Endothelial cell of umbilical vein (primary cell): ENCODE results near the gene OMA1. TPM values are rescaled to one million over a fixed set of nuclear protein-coding genes. Genes with fewer than 3 reads are reported as not detected.

Experiments used
- BruUV-seq: library from RNA; stranded (reverse); fragments of 400-500 nt; replicated peaks from 2 replicates; lab custom pipeline; 2021; lab: Mats Ljungman, UMichigan
- CTCF ChIA-PET: fragments of 300-600, 350-600 bp; sonication (Branson Sonifier 250); formaldehyde crosslinking; loops from one replicate; lab custom pipeline; 2021; ENCODE audit warnings: antibody characterized with exemption, inconsistent platforms; lab: Charles Lee
- POLR2A ChIA-PET: fragments of 300-600, 350-600 bp; sonication (Branson Sonifier 250); formaldehyde crosslinking; loops from one replicate; lab custom pipeline; 2021; ENCODE audit warnings: antibody characterized with exemption, inconsistent platforms; lab: Charles Lee
- DNase-seq: peaks from one replicate; pipeline ENCODE4 v3.0.0-alpha.2; 2011; ENCODE audit warnings: low read depth, low spot score
- FAIRE-seq: peaks from 2 replicates; lab custom pipeline; 2011; peaks lifted over from hg19 to GRCh38; lab: Jason Lieb, UNC
- H2AFZ ChIP-seq: 2 replicates; pipeline ENCODE4 v1.6.0; 2012; ENCODE audit warnings: low read depth, low read length, control low read depth, inconsistent platforms
- H3K27ac ChIP-seq: 2 replicates; pipeline ENCODE4 v1.5.1; 2011; ENCODE audit warnings: low read depth, mild to moderate bottlenecking, control low read depth, low read length, moderate library complexity; ENCODE audit not compliant: insufficient read depth
- H3K27me3 ChIP-seq, 2 experiments: 2 replicates each; pipeline versions ENCODE4 v1.6.0 to v1.6.1; 2011; ENCODE audit warnings: low read length in 2 of 2, mixed read lengths in 1 of 2; ENCODE audit not compliant: control insufficient read depth in 2 of 2, insufficient read depth in 2 of 2
- H3K36me3 ChIP-seq, 2 experiments: 2 replicates in 1 of 2; 3 replicates in 1 of 2; pipeline ENCODE4 v1.5.1; 2011; ENCODE audit warnings: low read length in 2 of 2, mild to moderate bottlenecking in 1 of 2, moderate library complexity in 1 of 2; ENCODE audit not compliant: control insufficient read depth in 2 of 2, insufficient read depth in 2 of 2; ENCODE audit errors: extremely low read depth in 1 of 2
- H3K4me1 ChIP-seq: 3 replicates; pipeline ENCODE4 v1.5.1; 2011; ENCODE audit warnings: mild to moderate bottlenecking, low read length; ENCODE audit not compliant: control insufficient read depth, insufficient read depth; ENCODE audit errors: extremely low read depth
- H3K4me2 ChIP-seq: 2 replicates; pipeline ENCODE4 v1.6.1; 2011; ENCODE audit warnings: low read length, control low read depth, mixed read lengths; ENCODE audit not compliant: insufficient read depth
- H3K4me3 ChIP-seq, 3 experiments: fragments of 200-600 bp in 1 of 3; sonication (generic), shearing (Covaris generic) in 1 of 3; replicated peaks in 1 of 3; 2 replicates each; pipeline ENCODE4 v1.5.1; 2011 to 2016; ENCODE audit warnings: control low read depth in 3 of 3, low read length in 3 of 3, mild to moderate bottlenecking in 2 of 3, inconsistent platforms in 1 of 3, low read depth in 1 of 3, moderate library complexity in 1 of 3; ENCODE audit not compliant: insufficient read depth in 1 of 3
- H3K79me2 ChIP-seq: 2 replicates; pipeline ENCODE4 v1.6.0; 2012; ENCODE audit warnings: low read length, inconsistent platforms; ENCODE audit not compliant: control insufficient read depth, insufficient read depth
- H3K9ac ChIP-seq: replicated peaks from 2 replicates; pipeline ENCODE3; 2011; ENCODE audit warnings: low read length, control low read depth; ENCODE audit not compliant: insufficient read depth; ENCODE audit errors: extremely low read depth
- H3K9me1 ChIP-seq: replicated peaks from 3 replicates; pipeline ENCODE4 v1.6.0; 2011; ENCODE audit warnings: mild to moderate bottlenecking, low read length; ENCODE audit not compliant: control insufficient read depth, insufficient read depth; ENCODE audit errors: extremely low read depth
- H3K9me3 ChIP-seq: replicated peaks from 2 replicates; pipeline ENCODE4 v1.5.1; 2012; ENCODE audit warnings: low read length, inconsistent platforms; ENCODE audit not compliant: control insufficient read depth, insufficient read depth
- H4K20me1 ChIP-seq: replicated peaks from 2 replicates; pipeline ENCODE3; 2011; ENCODE audit warnings: mild to moderate bottlenecking, low read length; ENCODE audit not compliant: control insufficient read depth, insufficient read depth; ENCODE audit errors: extremely low read depth
- EZH2 ChIP-seq: IDR thresholded peaks from 2 replicates; pipeline ENCODE4 v1.6.1; 2012; ENCODE audit warnings: borderline replicate concordance, low read depth, mild to moderate bottlenecking, moderate library complexity, low read length, inconsistent platforms; ENCODE audit not compliant: severe bottlenecking
- FOS ChIP-seq: IDR thresholded peaks from 2 replicates; pipeline ENCODE4 v1.6.1; 2011; ENCODE audit warnings: mild to moderate bottlenecking, low read length, moderate library complexity, borderline replicate concordance; ENCODE audit not compliant: insufficient read depth
- GATA2 ChIP-seq: IDR thresholded peaks from 2 replicates; pipeline ENCODE4 v1.7.0; 2011; ENCODE audit warnings: low read depth, mild to moderate bottlenecking, moderate library complexity, mixed read lengths, low read length; ENCODE audit not compliant: insufficient read length, insufficient read depth
- JUN ChIP-seq: IDR thresholded peaks from 2 replicates; pipeline ENCODE4 v1.6.1; 2011; ENCODE audit warnings: borderline replicate concordance, low read depth; ENCODE audit not compliant: insufficient read length, insufficient read depth
- MYC ChIP-seq: IDR thresholded peaks from one replicate; pipeline ENCODE4 v1.6.1; 2011; ENCODE audit warnings: mild to moderate bottlenecking, low read depth, low read length
- POLR2A ChIP-seq: IDR thresholded peaks from 2 replicates; pipeline ENCODE4 v1.6.1; 2012; ENCODE audit warnings: low read depth, mild to moderate bottlenecking, control low read depth, low read length
- POLR2AphosphoS5 ChIP-seq: IDR thresholded peaks from 2 replicates; pipeline ENCODE4 v1.6.1; 2012; ENCODE audit warnings: low read depth, mild to moderate bottlenecking, control low read depth, low read length, moderate library complexity; ENCODE audit not compliant: insufficient read depth
- dilution Hi-C: fragments of 300-500 bp; cut with MboI; formaldehyde crosslinking; loops from one replicate; pipeline ENCODE4 v1.15.0; 2019; ENCODE audit warnings: low sequenced_read_pairs; ENCODE audit not compliant: extremely low pct_ligation_motif_present
- intact Hi-C: fragments of 100-400 bp; cut with micrococcal nuclease; formaldehyde crosslinking; loops from one replicate; pipeline ENCODE4 v1.10.0; 2022
- polyA plus RNA-seq, 4 experiments: library from polyadenylated mRNA; depleted of rRNA in 3 of 4; stranded (reverse) in 3 of 4; unstranded in 1 of 4; fragments of >200 nt; gene quantifications; 2 replicates each; pipeline versions ENCODE4 v1.2.1 to v1.2.3, GENCODE V29; 2011 to 2012; ENCODE audit warnings: missing spikeins in 1 of 4
- total RNA-seq: library from RNA; stranded (reverse); gene quantifications from 2 replicates; pipeline ENCODE4 v1.2.3, GENCODE V29; 2021
- TF ChIP-seq, protein P1 (sequence below): IDR thresholded peaks from 2 replicates; pipeline ENCODE4 v1.6.1; 2011; ENCODE audit not compliant: insufficient read depth, insufficient read length
- TF ChIP-seq, protein P2 (sequence below), 2 donors: IDR thresholded peaks; 1 replicate in 1 of 2; 2 replicates in 1 of 2; pipeline ENCODE4 v1.5.1; 2011; ENCODE audit warnings: low read length in 2 of 2, mild to moderate bottlenecking in 2 of 2, moderate library complexity in 2 of 2, control low read depth in 1 of 2, inconsistent platforms in 1 of 2, low read depth in 1 of 2; ENCODE audit not compliant: insufficient read depth in 1 of 2; ENCODE audit errors: extremely low read depth in 1 of 2

OMA1 gene
- total and polyA plus RNA-seq, 2 donors (not counting 3 experiments of a cell fraction or from before 2014, with no cell fraction given), result 4.0 to 4.6 TPM

- intact Hi-C loops (no loop called here), dilution Hi-C loops (no loop called here)
- Histone ChIP-seq H3K27ac (no peak overlapping the region), H3K36me3 (no peaks in the 10 kb centered on the region), H3K9me1 (no peaks in the 10 kb centered on the region), H3K27me3 (no peaks in the 10 kb centered on the region), H3K4me1 (no peaks in the 10 kb centered on the region), H3K4me2 (no peak overlapping the region), H3K79me2 (no peaks in the 10 kb centered on the region), H2AFZ (no peak overlapping the region), H3K9me3 (no peaks in the 10 kb centered on the region), H3K9ac (no peak overlapping the region), H4K20me1 (no peaks in the 10 kb centered on the region), H3K4me3 (no peak overlapping the region)
- BruUV-seq, result no TSS peak
- TF ChIP-seq, protein P1, sequence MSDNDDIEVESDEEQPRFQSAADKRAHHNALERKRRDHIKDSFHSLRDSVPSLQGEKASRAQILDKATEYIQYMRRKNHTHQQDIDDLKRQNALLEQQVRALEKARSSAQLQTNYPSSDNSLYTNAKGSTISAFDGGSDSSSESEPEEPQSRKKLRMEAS, result no peak
- TF ChIP-seq GATA2 (no peak), POLR2AphosphoS5 (no peak), JUN (no peak), POLR2A (no peak), EZH2 (no peak), MYC (no peak), FOS (no peak)
- TF ChIP-seq, protein P2, sequence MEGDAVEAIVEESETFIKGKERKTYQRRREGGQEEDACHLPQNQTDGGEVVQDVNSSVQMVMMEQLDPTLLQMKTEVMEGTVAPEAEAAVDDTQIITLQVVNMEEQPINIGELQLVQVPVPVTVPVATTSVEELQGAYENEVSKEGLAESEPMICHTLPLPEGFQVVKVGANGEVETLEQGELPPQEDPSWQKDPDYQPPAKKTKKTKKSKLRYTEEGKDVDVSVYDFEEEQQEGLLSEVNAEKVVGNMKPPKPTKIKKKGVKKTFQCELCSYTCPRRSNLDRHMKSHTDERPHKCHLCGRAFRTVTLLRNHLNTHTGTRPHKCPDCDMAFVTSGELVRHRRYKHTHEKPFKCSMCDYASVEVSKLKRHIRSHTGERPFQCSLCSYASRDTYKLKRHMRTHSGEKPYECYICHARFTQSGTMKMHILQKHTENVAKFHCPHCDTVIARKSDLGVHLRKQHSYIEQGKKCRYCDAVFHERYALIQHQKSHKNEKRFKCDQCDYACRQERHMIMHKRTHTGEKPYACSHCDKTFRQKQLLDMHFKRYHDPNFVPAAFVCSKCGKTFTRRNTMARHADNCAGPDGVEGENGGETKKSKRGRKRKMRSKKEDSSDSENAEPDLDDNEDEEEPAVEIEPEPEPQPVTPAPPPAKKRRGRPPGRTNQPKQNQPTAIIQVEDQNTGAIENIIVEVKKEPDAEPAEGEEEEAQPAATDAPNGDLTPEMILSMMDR (IDR thresholded peaks at IDR 0.05; ENCODE audit: extremely low read depth in 1 of 2, insufficient read depth in 1 of 2, low read depth in 1 of 2, low read length in 2 of 2), result no peak
- ChIA-PET CTCF (no interaction called here), POLR2A (no interaction called here)
- DNase-seq, result no peak
- FAIRE-seq, result no peak
Observed at GRCh38 chr1:58529284-58529683, 17.2 kb downstream of the OMA1 start.
